NT2/D1 (cell line): ENCODE results near the gene KLC1.

ENCODE experiments used
- SUZ12 ChIP-seq: IDR thresholded peaks from 2 replicates; pipeline ENCODE4 v1.6.1; 2011; ENCODE audit not compliant: insufficient read length, insufficient read depth; ENCODE audit errors: extremely low read depth
- YY1 ChIP-seq: IDR thresholded peaks from 2 replicates; pipeline ENCODE4 v1.6.1; 2011; ENCODE audit not compliant: insufficient read length, insufficient read depth
- ZNF274 ChIP-seq: IDR thresholded peaks from 2 replicates; pipeline ENCODE4 v1.6.1; 2011; ENCODE audit warnings: mild to moderate bottlenecking, low read depth, low read length

DNA sequence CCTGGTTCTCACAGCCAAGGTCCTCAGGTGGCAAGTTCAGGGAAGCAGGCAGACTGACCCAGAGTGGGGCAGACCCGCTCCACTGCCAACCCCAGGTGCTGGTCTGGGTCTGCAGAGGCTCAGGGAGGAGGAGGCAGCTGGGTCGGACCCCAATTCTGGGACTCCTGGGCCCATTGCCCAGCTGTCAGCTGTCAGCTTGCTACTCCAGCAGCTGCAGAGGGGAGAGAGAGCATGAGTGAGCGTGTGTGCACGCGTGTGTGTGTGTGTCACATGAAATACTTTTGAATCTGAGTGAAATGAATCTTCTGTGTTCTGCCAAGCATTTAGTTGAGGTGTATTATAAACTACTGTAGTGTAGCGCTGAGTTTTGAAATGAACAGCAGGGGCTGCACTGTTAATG, 55.5 kb downstream of the KLC1 start:
- no peak for TF ChIP-seq YY1
- TF ChIP-seq SUZ12: no peak
- no peak for TF ChIP-seq ZNF274
